Smooth muscle cell (in vitro differentiated cells): ENCODE results near the gene EXOC3L1. TPM values are rescaled to one million over a fixed set of nuclear protein-coding genes. Genes with fewer than 3 reads are reported as not detected.

ENCODE experiments used
- DNase-seq: peaks from one replicate; lab custom pipeline; 2025; ENCODE audit not compliant: unreplicated experiment; lab: John Stamatoyannopoulos, UW
- H2AFZ ChIP-seq: fragments of 200-600 bp; sonication (generic); 2 replicates; pipeline ENCODE4 v1.6.0; 2016; ENCODE audit warnings: antibody characterized with exemption, low read depth, mild to moderate bottlenecking
- H3F3A ChIP-seq: fragments of 200-600 bp; sonication (generic); 2 replicates; pipeline ENCODE4 v1.6.0; 2017; ENCODE audit warnings: antibody characterized with exemption, low read depth
- H3K27ac ChIP-seq: fragments of 200-600 bp; sonication (generic); 2 replicates; pipeline ENCODE4 v1.5.1; 2016; ENCODE audit warnings: low read depth, mild to moderate bottlenecking
- H3K27me3 ChIP-seq: fragments of 200-600 bp; sonication (generic); 2 replicates; pipeline ENCODE4 v1.6.1; 2016; ENCODE audit warnings: low read depth, mild to moderate bottlenecking
- H3K36me3 ChIP-seq: fragments of 200-600 bp; sonication (generic); 2 replicates; pipeline ENCODE4 v1.5.1; 2016; ENCODE audit warnings: low read depth
- H3K4me1 ChIP-seq: fragments of 200-600 bp; sonication (generic); 2 replicates; pipeline ENCODE4 v1.5.1; 2016; ENCODE audit warnings: low read depth
- H3K4me2 ChIP-seq: fragments of 200-600 bp; sonication (generic); 2 replicates; pipeline ENCODE4 v1.6.0; 2016; ENCODE audit warnings: mild to moderate bottlenecking
- H3K4me3 ChIP-seq: fragments of 200-600 bp; sonication (generic); 2 replicates; pipeline ENCODE4 v1.5.1; 2016; ENCODE audit warnings: mild to moderate bottlenecking
- H3K79me2 ChIP-seq: fragments of 200-600 bp; sonication (generic); 2 replicates; pipeline ENCODE4 v1.6.0; 2016; ENCODE audit warnings: low read depth, mild to moderate bottlenecking
- H3K9ac ChIP-seq: fragments of 200-600 bp; sonication (generic); 2 replicates; pipeline ENCODE4 v1.6.0; 2016; ENCODE audit warnings: low read depth
- H3K9me3 ChIP-seq: fragments of 200-600 bp; sonication (generic); replicated peaks from 2 replicates; pipeline ENCODE4 v1.5.1; 2016; ENCODE audit warnings: low read depth
- H4K20me1 ChIP-seq: fragments of 200-600 bp; sonication (generic); 2 replicates; pipeline ENCODE4 v1.6.0; 2016; ENCODE audit warnings: low read depth
- WGBS: methylation state at CpG from one replicate; pipeline ENCODE4 v1.1.7; 2016; ENCODE audit warnings: low lambda C conversion rate; 5-methylcytosine and 5-hydroxymethylcytosine counted together
- polyA plus RNA-seq: library from polyadenylated mRNA; unstranded; fragments of >200 nt; fragmentation: Nextera tagmentation; extraction: Ambion mirVana; gene quantifications from 2 replicates; pipeline ENCODE4 v1.2.1, GENCODE V29; 2016
- total RNA-seq: library from RNA; depleted of rRNA; stranded (reverse); fragments of >200 nt; gene quantifications from 2 replicates; pipeline ENCODE4 v1.2.3, GENCODE V29; 2014
- TF ChIP-seq, protein P1 (sequence below): fragments of 200-600 bp; sonication (generic); IDR thresholded peaks from 2 replicates; pipeline ENCODE4 v1.5.1; 2017; ENCODE audit warnings: borderline replicate concordance, mild to moderate bottlenecking, antibody characterized with exemption; ENCODE audit not compliant: insufficient read depth, poor library complexity, severe bottlenecking

The EXOC3L1 gene
- total and polyA plus RNA-seq, 2 experiments from 2014 or later, result 0.51 TPM; not detected in 1

DNA sequence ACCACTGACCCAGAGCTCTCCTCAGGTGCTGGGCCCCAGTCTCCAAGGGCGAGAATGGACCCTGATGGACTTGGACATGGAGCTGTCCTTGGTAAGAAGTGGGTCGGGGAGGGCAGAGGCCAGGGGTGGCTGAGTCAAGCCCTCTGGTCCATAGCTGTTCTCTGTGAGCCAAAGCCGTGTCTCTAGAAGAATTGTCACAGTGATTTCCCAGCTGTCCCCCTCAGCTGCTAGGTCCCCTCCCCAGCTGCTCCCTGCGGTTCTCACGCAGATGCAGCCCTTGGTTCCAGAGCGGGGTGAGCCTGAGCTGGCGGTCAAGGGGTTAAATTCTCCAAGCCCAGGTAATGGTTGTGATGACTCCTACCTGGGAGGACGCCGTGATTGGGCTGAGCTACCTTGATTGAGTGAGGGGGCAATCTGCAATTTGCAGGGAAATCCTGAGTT lies 20.9 kb downstream of the EXOC3L1 start:
- Histone ChIP-seq H3F3A (peaks cover 7% of the 10 kb centered on the region), H2AFZ (no peak overlapping the region), H3K4me3 (no peak overlapping the region), H3K9me3 (no peaks in the 10 kb centered on the region), H3K4me1 (peaks cover 19% of the 10 kb centered on the region), H3K4me2 (peak overlapping the region; percentile 87), H3K79me2 (no peaks in the 10 kb centered on the region), H3K36me3 (no peaks in the 10 kb centered on the region), H3K27ac (no peak overlapping the region), H4K20me1 (peaks cover 3% of the 10 kb centered on the region), H3K9ac (no peak overlapping the region), H3K27me3 (peaks cover 36% of the 10 kb centered on the region)
- DNase-seq, result no peak
- TF ChIP-seq, protein P1, sequence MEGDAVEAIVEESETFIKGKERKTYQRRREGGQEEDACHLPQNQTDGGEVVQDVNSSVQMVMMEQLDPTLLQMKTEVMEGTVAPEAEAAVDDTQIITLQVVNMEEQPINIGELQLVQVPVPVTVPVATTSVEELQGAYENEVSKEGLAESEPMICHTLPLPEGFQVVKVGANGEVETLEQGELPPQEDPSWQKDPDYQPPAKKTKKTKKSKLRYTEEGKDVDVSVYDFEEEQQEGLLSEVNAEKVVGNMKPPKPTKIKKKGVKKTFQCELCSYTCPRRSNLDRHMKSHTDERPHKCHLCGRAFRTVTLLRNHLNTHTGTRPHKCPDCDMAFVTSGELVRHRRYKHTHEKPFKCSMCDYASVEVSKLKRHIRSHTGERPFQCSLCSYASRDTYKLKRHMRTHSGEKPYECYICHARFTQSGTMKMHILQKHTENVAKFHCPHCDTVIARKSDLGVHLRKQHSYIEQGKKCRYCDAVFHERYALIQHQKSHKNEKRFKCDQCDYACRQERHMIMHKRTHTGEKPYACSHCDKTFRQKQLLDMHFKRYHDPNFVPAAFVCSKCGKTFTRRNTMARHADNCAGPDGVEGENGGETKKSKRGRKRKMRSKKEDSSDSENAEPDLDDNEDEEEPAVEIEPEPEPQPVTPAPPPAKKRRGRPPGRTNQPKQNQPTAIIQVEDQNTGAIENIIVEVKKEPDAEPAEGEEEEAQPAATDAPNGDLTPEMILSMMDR, result no peak
- WGBS, result 31% methylated on average over 9 of the region's 9 CpGs

DNA sequence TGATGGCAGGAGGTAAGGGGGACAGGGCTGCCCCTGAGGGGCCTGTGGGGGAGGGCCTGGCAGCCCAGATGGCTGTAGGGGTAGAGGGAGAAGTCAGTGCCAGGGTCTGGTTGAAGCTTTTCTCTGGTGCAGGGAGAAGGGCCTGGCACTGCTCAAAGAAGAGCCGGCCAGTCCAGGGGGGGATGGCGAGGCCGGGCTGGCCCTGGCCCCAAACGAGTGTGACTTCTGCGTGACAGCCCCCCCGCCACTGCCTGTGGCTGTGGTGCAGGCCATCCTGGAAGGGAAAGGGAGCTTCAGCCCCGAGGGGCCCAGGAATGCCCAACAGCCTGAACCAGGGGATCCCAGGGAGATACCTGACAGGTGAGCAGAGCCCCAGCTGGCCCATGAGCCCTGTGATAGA lies 22.3 kb downstream of the EXOC3L1 start:
- H3K4me2 ChIP-seq, result no peak overlapping the region
- H3K79me2 ChIP-seq, result no peaks in the 10 kb centered on the region
- H3K27me3 ChIP-seq, result peaks cover 50% of the 10 kb centered on the region
- no peak overlapping the region for H3K4me3 ChIP-seq
- H3K27ac ChIP-seq, result no peak overlapping the region
- H3K9ac ChIP-seq, result no peak overlapping the region
- no peak overlapping the region for H2AFZ ChIP-seq
- H4K20me1 ChIP-seq, result peaks cover 17% of the 10 kb centered on the region
- no peaks in the 10 kb centered on the region for H3K9me3 ChIP-seq
- DNase-seq, result no peak
- TF ChIP-seq, protein P1, result no peak
- H3K4me1 ChIP-seq, result peaks cover 31% of the 10 kb centered on the region
- 86% methylated on average over 7 of the region's 7 CpGs for WGBS
- H3F3A ChIP-seq, result peaks cover 7% of the 10 kb centered on the region
- H3K36me3 ChIP-seq, result no peaks in the 10 kb centered on the region

DNA sequence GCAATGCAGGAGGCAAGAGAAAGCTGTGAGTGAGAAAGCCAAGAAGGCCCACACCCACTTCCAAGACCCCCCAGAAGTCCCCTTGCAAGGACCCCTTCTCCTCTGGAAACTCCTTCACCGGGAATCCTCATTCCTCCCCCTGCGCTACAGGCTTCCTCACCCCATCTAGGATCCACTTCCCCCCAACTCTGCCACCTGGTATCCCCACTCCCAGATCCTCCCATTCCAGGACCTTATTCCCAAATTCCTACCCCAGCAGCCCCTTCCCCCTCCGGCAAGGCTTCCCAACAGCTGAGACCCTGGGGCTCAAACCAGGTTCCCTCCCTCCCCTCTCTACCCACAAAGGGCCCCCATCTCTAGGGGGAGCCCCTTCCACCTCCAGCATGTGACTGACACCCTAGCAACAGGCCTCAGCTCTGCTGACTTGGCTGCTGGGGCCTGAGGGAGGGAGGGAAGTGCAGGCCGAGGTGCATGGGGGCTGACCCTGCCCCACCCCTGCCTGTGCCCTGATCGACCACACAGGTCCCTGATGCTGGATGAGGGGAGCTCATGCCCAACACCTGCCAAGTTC lies 23.3 kb downstream of the EXOC3L1 start:
- peaks cover 31% of the 10 kb centered on the region for H3K4me1 ChIP-seq
- H3K27me3 ChIP-seq, result peaks cover 59% of the 10 kb centered on the region
- 75% methylated on average over 3 of the region's 5 CpGs for WGBS
- no peak for DNase-seq
- peaks cover 26% of the 10 kb centered on the region for H4K20me1 ChIP-seq
- H3K79me2 ChIP-seq, result no peaks in the 10 kb centered on the region
- no peak overlapping the region for H2AFZ ChIP-seq
- no peak overlapping the region for H3K4me2 ChIP-seq
- H3F3A ChIP-seq, result peaks cover 7% of the 10 kb centered on the region
- H3K27ac ChIP-seq, result no peak overlapping the region
- H3K36me3 ChIP-seq, result no peaks in the 10 kb centered on the region
- H3K4me3 ChIP-seq, result no peak overlapping the region
- TF ChIP-seq, protein P1, result no peak
- H3K9ac ChIP-seq, result no peak overlapping the region
- H3K9me3 ChIP-seq, result no peaks in the 10 kb centered on the region

DNA sequence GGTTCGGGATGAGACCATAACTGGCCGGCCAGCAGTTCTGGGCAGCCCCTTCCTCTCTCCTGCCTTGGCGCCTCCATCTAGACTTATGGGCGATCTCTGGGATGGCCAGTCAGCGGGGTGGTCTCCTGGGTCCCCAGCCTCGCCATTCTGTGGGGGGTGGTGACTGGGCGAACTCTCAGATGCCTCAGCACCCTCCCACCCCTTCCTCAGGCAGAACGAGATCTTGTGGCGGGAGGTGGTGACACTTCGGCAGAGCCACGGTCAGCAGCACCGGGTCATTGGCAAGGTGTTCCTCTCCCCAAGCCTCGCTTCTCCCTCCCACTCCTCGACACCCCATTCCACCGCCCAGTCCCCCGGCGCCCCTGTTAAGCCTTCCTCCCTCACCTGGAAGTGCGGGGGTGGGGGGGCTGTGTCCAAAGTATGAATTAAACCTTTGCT lies 23.8 kb downstream of the EXOC3L1 start:
- no peaks in the 10 kb centered on the region for H3K36me3 ChIP-seq
- H4K20me1 ChIP-seq, result peaks cover 29% of the 10 kb centered on the region
- peaks cover 7% of the 10 kb centered on the region for H3F3A ChIP-seq
- no peak for DNase-seq
- H3K79me2 ChIP-seq, result no peaks in the 10 kb centered on the region
- 26% methylated on average over 16 of the region's 18 CpGs for WGBS
- peaks cover 65% of the 10 kb centered on the region for H3K27me3 ChIP-seq
- no peak overlapping the region for H3K4me3 ChIP-seq
- peaks cover 28% of the 10 kb centered on the region for H3K4me1 ChIP-seq
- H2AFZ ChIP-seq, result no peak overlapping the region
- no peak overlapping the region for H3K27ac ChIP-seq
- no peak overlapping the region for H3K4me2 ChIP-seq
- TF ChIP-seq, protein P1, result no peak
- no peak overlapping the region for H3K9ac ChIP-seq
- no peaks in the 10 kb centered on the region for H3K9me3 ChIP-seq
